Left lung (tissue), 14 donors: Measurements from ENCODE around the gene CSF2. TPM values are rescaled to one million over a fixed set of nuclear protein-coding genes. Genes with fewer than 3 reads are reported as not detected.
A peak's percentile ranks its signal among the peaks of the same experiment; 100 is the strongest.

ENCODE experiments used
- ATAC-seq: fragments of 200-7000 bp; cut with Tn5 transposase; one replicate; pipeline ENCODE4 v1.9.1; 2020; ENCODE audit warnings: moderate library complexity
- DNase-seq, 4 donors: peaks; one replicate each; pipeline ENCODE4 v3.0.0-alpha.2; 2013 to 2020
- H3K27ac ChIP-seq, 2 donors: fragments of 200-600 bp; sonication (generic) in 1 of 2; one replicate each; pipeline versions ENCODE4 v1.5.0 to v1.8.0; 2020 to 2021
- H3K27me3 ChIP-seq, 2 donors: fragments of 200-600 bp; sonication (generic) in 1 of 2; one replicate each; pipeline versions ENCODE4 v1.5.0 to v1.8.0; 2020 to 2021
- H3K36me3 ChIP-seq, 2 donors: fragments of 200-600 bp; sonication (generic) in 1 of 2; one replicate each; pipeline versions ENCODE4 v1.5.0 to v1.8.0; 2020 to 2021
- H3K4me1 ChIP-seq, 2 donors: fragments of 200-600 bp; one replicate each; pipeline ENCODE4 v1.8.0; 2021
- H3K4me3 ChIP-seq, 2 donors: fragments of 200-600 bp; sonication (generic) in 1 of 2; one replicate each; pipeline versions ENCODE4 v1.5.0 to v1.8.0; 2020 to 2021; ENCODE audit warnings: mild to moderate bottlenecking in 1 of 2
- H3K9me3 ChIP-seq, 2 donors: fragments of 200-600 bp; sonication (generic) in 1 of 2; one replicate each; pipeline versions ENCODE4 v1.5.0 to v1.8.0; 2020 to 2021
- CTCF ChIP-seq, 2 donors: fragments of 200-600 bp; sonication (generic) in 1 of 2; IDR thresholded peaks; one replicate each; pipeline versions ENCODE4 v1.5.0 to v1.8.0; 2021; ENCODE audit warnings: antibody characterized with exemption in 2 of 2
- intact Hi-C, 2 donors: fragments of 100-400 bp; cut with DNase I; formaldehyde crosslinking; loops; one replicate each; pipeline versions ENCODE4 v1.11.2 to v1.14.2; 2022
- long read RNA-seq, 12 donors: library from polyadenylated mRNA in 2 of 12; unstranded in 2 of 12; transcript quantifications; one replicate each; pipeline ENCODE4 v2.0.0 and lab custom pipeline, GENCODE V29; 2019 to 2026
- polyA plus RNA-seq, 6 donors: library from polyadenylated mRNA; unstranded; fragments of 120-200 nt; gene quantifications; one replicate each; pipeline ENCODE4 v1.2.1, GENCODE V29; 2013; ENCODE audit not compliant: insufficient read length in 6 of 6
- total RNA-seq, 2 donors: library from RNA; stranded (reverse); fragmentation: NEBNext Ultra II Directional; extraction: Animal tissue kit (Norgen Biotek cat#: 25700); gene quantifications; one replicate each; pipeline ENCODE4 v1.2.1, GENCODE V29; 2021
- donor health status: DM: no; HTN: yes; CAD: no.
- donor health status: DM: no; HTN: no; CAD: no.

Gene CSF2
- total RNA-seq (1 to 10 TPM; 4.6 to 5.1 TPM), polyA plus RNA-seq (under 1 TPM in 3 of 6 donors, not detected in 3; 0.18 to 0.44 (median 0.35) TPM)
- long read RNA-seq, donor 1 = 0 reads
- long read RNA-seq, donor 2 = 0 reads
- long read RNA-seq, donor 3 = 0 reads
- long read RNA-seq, donor 4, partial matches to known transcripts = 1 of 3 reads
- long read RNA-seq, donor 4, other reads (novel, unspliced or antisense) = 0 of 3 reads
- long read RNA-seq, donor 5 = 0 reads
- long read RNA-seq, donor 6 = 0 reads
- long read RNA-seq, donor 7 = 0 reads
- long read RNA-seq, donor 8 = 0 reads
- long read RNA-seq, donor 9 = 0 reads
- long read RNA-seq, donor 10 = 0 reads
- long read RNA-seq, donor 11 = 0 reads
- long read RNA-seq, donor 12 = 0 reads

GRCh38 chr5:132073231-132074013 lies at the start of gene CSF2:
Gene CSF2, plus strand, starts transcription at chr5:132073789. Its CDS starts 35 bp downstream, at chr5:132073824.
- Histone ChIP-seq H3K27me3 (no peaks in the 10 kb centered on the region), H3K27ac (peak within 1 kb of the TSS; percentile 71 to 78), H3K9me3 (no peaks in the 10 kb centered on the region), H3K4me1 (peaks cover 3 to 10% of the 10 kb centered on the region in 2 donors), H3K4me3 (peak within 1 kb of the TSS in 1 of 2 donors; percentile 26), H3K36me3 (no peaks in the 10 kb centered on the region)
- peak; percentile 36 for ATAC-seq
- intact Hi-C loops = no loop called here
- no peak for TF ChIP-seq CTCF (IDR thresholded peaks at IDR 0.05)
- DNase-seq = peak in 1 of 4 donors; percentile 81

GRCh38 chr5:132024117-132024435 lies 49.5 kb upstream of the CSF2 start:
- ATAC-seq (no peak), DNase-seq (no peak)
- intact Hi-C loops = no loop called here
- Histone ChIP-seq H3K36me3 (no peaks in the 10 kb centered on the region), H3K4me3 (no peak overlapping the region), H3K27ac (no peak overlapping the region), H3K4me1 (no peaks in the 10 kb centered on the region), H3K27me3 (peaks cover 0 to 5% of the 10 kb centered on the region in 2 donors), H3K9me3 (no peaks in the 10 kb centered on the region)
- TF ChIP-seq CTCF (IDR thresholded peaks at IDR 0.05) = no peak

- ATAC-seq = no peak
- TF ChIP-seq CTCF (IDR thresholded peaks at IDR 0.05) = no peak
- no peaks in the 10 kb centered on the region for H3K36me3 ChIP-seq
- no peak overlapping the region for H3K27ac ChIP-seq
- no peaks in the 10 kb centered on the region for H3K9me3 ChIP-seq
- no peak overlapping the region for H3K4me3 ChIP-seq
- intact Hi-C loops = no loop called here
- no peak for DNase-seq
- peaks cover 0 to 5% of the 10 kb centered on the region in 2 donors for H3K27me3 ChIP-seq
- no peaks in the 10 kb centered on the region for H3K4me1 ChIP-seq
Observed at GRCh38 chr5:132024789-132025402, 48.7 kb upstream of the CSF2 start.

GRCh38 chr5:132025403-132025971 lies 48.1 kb upstream of the CSF2 start:
- Histone ChIP-seq H3K4me1 (no peaks in the 10 kb centered on the region), H3K27ac (no peak overlapping the region), H3K4me3 (no peak overlapping the region), H3K27me3 (peaks cover 0 to 2% of the 10 kb centered on the region in 2 donors), H3K36me3 (no peaks in the 10 kb centered on the region), H3K9me3 (no peaks in the 10 kb centered on the region)
- intact Hi-C loops = no loop called here
- no peak for ATAC-seq
- TF ChIP-seq CTCF (IDR thresholded peaks at IDR 0.05) = no peak
- no peak for DNase-seq
